CD14-positive monocyte (primary cell): Measurements from ENCODE around the gene EMC8. TPM values are rescaled to one million over a fixed set of nuclear protein-coding genes. Genes with fewer than 3 reads are reported as not detected.
A peak's percentile ranks its signal among the peaks of the same experiment; 100 is the strongest.

Source experiments
- DNase-seq, 3 donors: peaks; one replicate each; pipeline ENCODE4 v3.0.0-alpha.2; 2011 to 2022
- H2AFZ ChIP-seq: 2 replicates; pipeline ENCODE4 v1.6.0; 2012; ENCODE audit warnings: mild to moderate bottlenecking, low read depth, low read length, inconsistent platforms; ENCODE audit not compliant: insufficient read depth, poor library complexity, severe bottlenecking
- H3K27ac ChIP-seq, 2 donors: 1 replicate in 1 of 2; 2 replicates in 1 of 2; pipeline ENCODE4 v1.5.1; 2012 to 2013; ENCODE audit warnings: low read length in 2 of 2, control low read depth in 1 of 2, inconsistent platforms in 1 of 2, low read depth in 1 of 2, mild to moderate bottlenecking in 1 of 2
- H3K27me3 ChIP-seq, 2 donors: one replicate each; pipeline versions ENCODE4 v1.6.0 to v1.6.1; 2011 to 2013; ENCODE audit warnings: low read length in 2 of 2; ENCODE audit not compliant: control insufficient read depth in 2 of 2, insufficient read depth in 2 of 2
- H3K36me3 ChIP-seq, 2 donors: replicated peaks in 1 of 2; 1 replicate in 1 of 2; 2 replicates in 1 of 2; pipeline versions ENCODE4 v1.5.1 to v1.6.1; 2012 to 2013; ENCODE audit warnings: low read length in 2 of 2, control low read depth in 1 of 2, inconsistent platforms in 1 of 2, mild to moderate bottlenecking in 1 of 2; ENCODE audit not compliant: insufficient read depth in 2 of 2, control insufficient read depth in 1 of 2
- H3K4me1 ChIP-seq, 2 donors: 1 replicate in 1 of 2; 2 replicates in 1 of 2; pipeline versions ENCODE4 v1.5.1 to v1.6.1; 2012 to 2013; ENCODE audit warnings: low read length in 2 of 2, control low read depth in 1 of 2, inconsistent platforms in 1 of 2, mild to moderate bottlenecking in 1 of 2, moderate library complexity in 1 of 2; ENCODE audit not compliant: insufficient read depth in 2 of 2, control insufficient read depth in 1 of 2
- H3K4me2 ChIP-seq: replicated peaks from 2 replicates; pipeline ENCODE3; 2012; ENCODE audit warnings: low read length, moderate library complexity, mild to moderate bottlenecking; ENCODE audit not compliant: poor library complexity, severe bottlenecking; ENCODE audit errors: extremely low read depth
- H3K4me3 ChIP-seq, 3 experiments: fragments of 200-600 bp in 1 of 3; sonication (generic) in 1 of 3; replicated peaks in 1 of 3; 1 replicate in 2 of 3; 2 replicates in 1 of 3; pipeline ENCODE4 v1.5.1; 2011 to 2013; ENCODE audit warnings: low read length in 3 of 3, mild to moderate bottlenecking in 3 of 3, control low read depth in 2 of 3, low read depth in 2 of 3, inconsistent platforms in 1 of 3, moderate library complexity in 1 of 3
- H3K79me2 ChIP-seq: 2 replicates; pipeline ENCODE4 v1.6.0; 2012; ENCODE audit warnings: mild to moderate bottlenecking, control low read depth, inconsistent platforms, low read length, moderate library complexity; ENCODE audit not compliant: insufficient read depth
- H3K9ac ChIP-seq: 2 replicates; pipeline ENCODE4 v1.6.0; 2017; ENCODE audit warnings: low read length, mild to moderate bottlenecking; ENCODE audit not compliant: insufficient read depth, poor library complexity, severe bottlenecking
- H3K9me3 ChIP-seq, 2 donors: replicated peaks in 1 of 2; 1 replicate in 1 of 2; 2 replicates in 1 of 2; pipeline versions ENCODE4 v1.5.1 to v1.6.1; 2012 to 2013; ENCODE audit warnings: low read length in 2 of 2, control low read depth in 1 of 2; ENCODE audit not compliant: control insufficient read depth in 1 of 2, insufficient read depth in 1 of 2
- H4K20me1 ChIP-seq: 2 replicates; pipeline ENCODE4 v1.6.0; 2012; ENCODE audit warnings: mild to moderate bottlenecking, low read length, control low read depth, moderate library complexity; ENCODE audit not compliant: insufficient read depth
- H3K27ac Mint-ChIP-seq, 7 donors: one replicate each; pipeline ENCODE4 v1.8.0; 2020; ENCODE audit warnings: mild to moderate bottlenecking in 7 of 7, mixed read lengths in 7 of 7, moderate library complexity in 6 of 7, inconsistent platforms in 2 of 7
- H3K27me3 Mint-ChIP-seq, 3 donors: one replicate each; pipeline ENCODE4 v1.8.0; 2021 to 2022; ENCODE audit warnings: low read depth in 3 of 3, mild to moderate bottlenecking in 3 of 3, mixed read lengths in 3 of 3, moderate library complexity in 3 of 3, inconsistent platforms in 1 of 3
- H3K36me3 Mint-ChIP-seq, 2 donors: one replicate each; pipeline ENCODE4 v1.8.0; 2020; ENCODE audit warnings: mixed read lengths in 2 of 2, inconsistent platforms in 1 of 2, mild to moderate bottlenecking in 1 of 2
- H3K4me1 Mint-ChIP-seq: one replicate; pipeline ENCODE4 v1.8.0; 2020; ENCODE audit warnings: mild to moderate bottlenecking, mixed read lengths
- H3K4me3 Mint-ChIP-seq, 2 donors: one replicate each; pipeline ENCODE4 v1.8.0; 2020; ENCODE audit warnings: mild to moderate bottlenecking in 2 of 2, mixed read lengths in 2 of 2, moderate library complexity in 1 of 2
- H3K9me3 Mint-ChIP-seq, 7 donors: one replicate each; pipeline ENCODE4 v1.8.0; 2020 to 2022; ENCODE audit warnings: mixed read lengths in 7 of 7, mild to moderate bottlenecking in 6 of 7, moderate library complexity in 6 of 7, inconsistent platforms in 2 of 7
- WGBS: methylation state at CpG from one replicate; pipeline ENCODE4 v1.1.5; 2013; ENCODE audit warnings: missing lambda C conversion rate; ENCODE audit not compliant: insufficient coverage; 5-methylcytosine and 5-hydroxymethylcytosine counted together
- intact Hi-C, 2 donors: fragments of 100-400 bp; cut with micrococcal nuclease; formaldehyde crosslinking; loops; one replicate each; pipeline versions ENCODE4 v1.15.0 to v1.15.1; 2023
- polyA minus RNA-seq: library from RNA; depleted of rRNA, polyadenylated mRNA; stranded (reverse); fragments of >200 nt; gene quantifications from 2 replicates; pipeline ENCODE4 v1.2.3, GENCODE V29; 2012
- polyA plus RNA-seq, 3 donors: library from polyadenylated mRNA; depleted of rRNA in 1 of 3; unstranded in 2 of 3; stranded (reverse) in 1 of 3; fragments of 300-500 nt in 2 of 3; fragments of >200 nt in 1 of 3; fragmentation: Illumina TruSeq in 2 of 3; gene quantifications; 1 replicate in 2 of 3; 2 replicates in 1 of 3; pipeline ENCODE4 v1.2.3, GENCODE V29; 2012 to 2021
- total RNA-seq, 12 experiments: library from RNA in 1 of 12; stranded (reverse) in 1 of 12; fragments of 120-200 nt in 1 of 12; gene quantifications; one replicate each; pipeline ENCODE4 v1.2.4 and lab custom pipeline; 2013 to 2026; ENCODE audit warnings: mixed read lengths in 6 of 12, inconsistent platforms in 1 of 12
- TF ChIP-seq, protein P1 (sequence below): fragments of 200-600 bp; IDR thresholded peaks from one replicate; pipeline ENCODE4 v1.8.0; 2022; ENCODE audit warnings: antibody characterized with exemption, mild to moderate bottlenecking

The EMC8 gene
- total RNA-seq (2013): 25.2 TPM
- polyA plus RNA-seq: 10 to 100 TPM; 28.2 to 30.0 (median 29.9) TPM
- 44.5 and 46.3 TPM in 2 replicates for polyA minus RNA-seq
- 13.0 to 29.8 (median 19.0) reads per million in 11 experiments for total RNA-seq (lab: John Stamatoyannopoulos, UW)

DNA sequence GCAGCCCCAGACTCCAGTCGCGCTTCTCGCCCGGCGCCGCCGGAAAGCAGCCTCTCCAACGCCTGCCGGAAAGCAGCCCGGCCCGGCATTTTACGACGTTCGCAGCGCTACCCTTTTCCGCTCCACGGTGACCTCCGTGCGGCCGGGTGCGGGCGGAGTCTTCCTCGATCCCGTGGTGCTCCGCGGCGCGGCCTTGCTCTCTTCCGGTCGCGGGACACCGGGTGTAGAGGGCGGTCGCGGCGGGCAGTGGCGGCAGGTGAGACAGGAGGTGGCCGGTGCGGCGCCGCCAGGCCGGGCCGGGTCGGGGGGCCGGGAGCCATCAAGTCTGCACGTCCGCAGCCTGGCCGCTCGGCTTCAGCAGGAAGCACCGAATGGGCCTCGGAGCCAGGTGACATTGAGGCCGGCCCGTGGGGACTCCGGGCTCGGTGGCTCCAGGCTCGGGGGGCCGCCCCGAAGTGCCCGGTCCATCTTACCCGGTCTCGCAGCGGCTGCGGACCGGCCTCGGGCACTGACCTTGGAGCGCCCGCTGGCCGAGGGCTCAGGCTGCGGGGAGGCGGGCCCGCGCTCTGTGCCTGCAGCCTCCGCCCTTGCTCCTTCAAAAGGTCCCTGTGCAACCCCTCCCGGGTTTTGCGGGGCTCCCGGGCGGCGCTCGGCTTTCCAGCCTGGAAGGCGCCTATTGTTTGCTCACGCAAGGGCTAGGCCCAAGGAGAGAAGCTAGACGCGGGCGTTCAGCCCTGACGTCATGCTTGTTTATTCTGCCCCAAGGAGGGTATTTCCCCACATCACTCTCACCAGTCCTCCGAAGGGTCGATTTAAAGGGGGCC lies at the start of gene EMC8, which contains the start of gene COX4I1:
Gene EMC8, minus strand, starts transcription at position 48 of the 824 bp plus-strand sequence. CDS start 249 bp downstream, outside the sequence.
Gene COX4I1, plus strand, starts transcription at position 199 of the 824 bp plus-strand sequence. CDS start 1,511 bp downstream, outside the sequence.
- H3K36me3 ChIP-seq: peaks cover 52 to 68% of the 10 kb centered on the region in 2 donors
- peak within 1 kb of the TSS; percentile 81 to 94 (median 87) for H3K4me3 ChIP-seq
- H3K27ac Mint-ChIP-seq: peak within 1 kb of the TSS; percentile 91 to 95 (median 94)
- peaks cover 0 to 5% (median 0%) of the 10 kb centered on the region in 3 donors for H3K27me3 Mint-ChIP-seq
- peaks cover 19 to 27% of the 10 kb centered on the region in 2 donors for H3K4me1 ChIP-seq
- intact Hi-C loops: no loop called here
- peak within 1 kb of the TSS; percentile 99 for H3K9ac ChIP-seq
- H3K36me3 Mint-ChIP-seq: peaks cover 61% of the 10 kb centered on the region in 2 donors
- H3K9me3 ChIP-seq: no peaks in the 10 kb centered on the region
- H3K79me2 ChIP-seq: peaks cover 94% of the 10 kb centered on the region
- 0% methylated on average over 81 of the region's 87 CpGs for WGBS
- DNase-seq: peak; percentile 85 to 91 (median 87)
- H3K9me3 Mint-ChIP-seq: no peaks in the 10 kb centered on the region
- peak within 1 kb of the TSS; percentile 60 to 97 for H3K27ac ChIP-seq
- H3K27me3 ChIP-seq: no peaks in the 10 kb centered on the region
- TF ChIP-seq, protein P1, sequence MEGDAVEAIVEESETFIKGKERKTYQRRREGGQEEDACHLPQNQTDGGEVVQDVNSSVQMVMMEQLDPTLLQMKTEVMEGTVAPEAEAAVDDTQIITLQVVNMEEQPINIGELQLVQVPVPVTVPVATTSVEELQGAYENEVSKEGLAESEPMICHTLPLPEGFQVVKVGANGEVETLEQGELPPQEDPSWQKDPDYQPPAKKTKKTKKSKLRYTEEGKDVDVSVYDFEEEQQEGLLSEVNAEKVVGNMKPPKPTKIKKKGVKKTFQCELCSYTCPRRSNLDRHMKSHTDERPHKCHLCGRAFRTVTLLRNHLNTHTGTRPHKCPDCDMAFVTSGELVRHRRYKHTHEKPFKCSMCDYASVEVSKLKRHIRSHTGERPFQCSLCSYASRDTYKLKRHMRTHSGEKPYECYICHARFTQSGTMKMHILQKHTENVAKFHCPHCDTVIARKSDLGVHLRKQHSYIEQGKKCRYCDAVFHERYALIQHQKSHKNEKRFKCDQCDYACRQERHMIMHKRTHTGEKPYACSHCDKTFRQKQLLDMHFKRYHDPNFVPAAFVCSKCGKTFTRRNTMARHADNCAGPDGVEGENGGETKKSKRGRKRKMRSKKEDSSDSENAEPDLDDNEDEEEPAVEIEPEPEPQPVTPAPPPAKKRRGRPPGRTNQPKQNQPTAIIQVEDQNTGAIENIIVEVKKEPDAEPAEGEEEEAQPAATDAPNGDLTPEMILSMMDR: no peak
- H4K20me1 ChIP-seq: peaks cover 66% of the 10 kb centered on the region
- peaks cover 37% of the 10 kb centered on the region for H3K4me1 Mint-ChIP-seq
- H2AFZ ChIP-seq: peak within 1 kb of the TSS; percentile 82
- peak within 1 kb of the TSS; percentile 89 for H3K4me2 ChIP-seq
- peak within 1 kb of the TSS; percentile 88 to 94 for H3K4me3 Mint-ChIP-seq

DNA sequence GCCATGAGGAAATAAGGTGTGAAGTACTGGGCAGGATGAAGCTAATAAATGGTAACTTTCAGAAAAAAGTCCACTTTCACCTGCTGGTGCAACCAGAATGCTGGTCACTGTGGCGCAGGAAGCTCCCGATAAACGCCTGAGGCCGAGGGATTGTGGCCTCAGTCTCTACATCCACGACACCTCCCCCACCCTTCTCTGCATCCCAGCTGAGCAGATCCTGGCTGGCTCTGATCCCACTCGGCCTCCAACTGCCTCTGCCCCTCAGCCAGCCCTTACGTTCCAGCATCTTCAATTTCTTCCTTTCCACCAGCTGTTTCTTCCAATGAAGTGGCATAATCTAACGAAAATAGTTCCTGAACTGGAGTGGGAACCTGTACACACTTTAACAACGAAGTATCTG lies 49.6 kb upstream of the EMC8 start:
- no peak overlapping the region for H3K4me3 Mint-ChIP-seq
- no peak overlapping the region for H3K4me2 ChIP-seq
- WGBS: 69% methylated on average over 5 of the region's 9 CpGs
- no peak overlapping the region for H3K27ac Mint-ChIP-seq
- H3K9me3 Mint-ChIP-seq: peaks cover 0 to 5% (median under 1%) of the 10 kb centered on the region in 7 donors
- H3K4me1 Mint-ChIP-seq: peaks cover 79% of the 10 kb centered on the region
- H3K4me3 ChIP-seq: no peak overlapping the region
- intact Hi-C loops: no loop called here
- no peak overlapping the region for H3K27ac ChIP-seq
- peaks cover 0 to 3% of the 10 kb centered on the region in 2 donors for H3K36me3 Mint-ChIP-seq
- TF ChIP-seq, protein P1: no peak
- no peaks in the 10 kb centered on the region for H3K79me2 ChIP-seq
- H2AFZ ChIP-seq: no peak overlapping the region
- no peaks in the 10 kb centered on the region for H4K20me1 ChIP-seq
- no peak overlapping the region for H3K9ac ChIP-seq
- H3K27me3 Mint-ChIP-seq: peaks cover 0 to 3% (median 2%) of the 10 kb centered on the region in 3 donors
- H3K4me1 ChIP-seq: peaks cover 71 to 74% of the 10 kb centered on the region in 2 donors
- no peak for DNase-seq
- no peaks in the 10 kb centered on the region for H3K9me3 ChIP-seq
- no peaks in the 10 kb centered on the region for H3K27me3 ChIP-seq
- H3K36me3 ChIP-seq: no peaks in the 10 kb centered on the region
